Measurements from ENCODE around the gene DNAJC27.
"Not testable (repeated sequence)": the region's sequence is repeated elsewhere in the genome, so short reads cannot be mapped to it uniquely, and the experiment has no call there.

Gene DNAJC27

DNA sequence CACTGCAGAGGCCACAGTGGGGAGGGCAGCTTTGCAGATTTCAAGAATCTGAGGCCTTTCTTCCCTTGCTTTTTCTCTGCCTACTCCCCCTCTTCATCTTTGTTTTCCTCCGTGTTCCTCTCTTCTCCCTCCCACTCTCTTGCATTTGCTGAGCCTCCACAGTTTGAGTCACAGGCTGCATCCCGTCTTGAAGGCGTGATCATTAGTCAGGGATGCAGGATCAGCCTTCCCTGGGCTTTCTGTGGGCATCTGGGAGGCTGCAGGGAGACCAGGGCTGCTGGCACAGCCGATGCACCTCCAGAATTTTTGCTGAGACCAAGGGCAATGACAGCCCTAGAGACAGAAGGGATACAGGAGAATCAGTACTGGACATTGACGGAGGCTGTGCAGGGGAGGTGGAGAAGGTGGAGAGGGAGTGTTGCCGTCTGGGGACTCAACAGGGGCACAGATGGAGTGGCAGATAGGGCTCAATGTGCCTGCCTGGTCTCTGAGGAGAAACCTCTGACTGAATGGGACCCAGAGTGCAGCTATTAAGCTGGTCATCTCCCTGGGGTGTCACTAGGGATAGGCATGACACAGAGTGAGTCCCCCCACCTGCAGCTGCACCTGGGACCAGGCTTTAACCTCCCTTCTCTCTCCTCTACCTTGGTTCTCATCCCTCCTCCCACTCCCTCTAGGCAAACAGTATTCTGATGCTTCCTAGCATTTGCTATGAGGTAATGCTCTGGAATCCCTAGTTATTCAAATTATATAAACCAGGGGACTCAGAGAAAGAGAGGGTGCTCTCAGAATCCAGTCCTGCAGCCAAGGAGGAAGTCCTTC, 29.0 kb upstream of the DNAJC27 start:
- DNase-seq (ENCODE audit: low read depth): no peak
- no peak overlapping the region for H3K4me3 ChIP-seq (ENCODE audit: control insufficient read depth, low read depth, low read length)
- TF ChIP-seq, protein P1, sequence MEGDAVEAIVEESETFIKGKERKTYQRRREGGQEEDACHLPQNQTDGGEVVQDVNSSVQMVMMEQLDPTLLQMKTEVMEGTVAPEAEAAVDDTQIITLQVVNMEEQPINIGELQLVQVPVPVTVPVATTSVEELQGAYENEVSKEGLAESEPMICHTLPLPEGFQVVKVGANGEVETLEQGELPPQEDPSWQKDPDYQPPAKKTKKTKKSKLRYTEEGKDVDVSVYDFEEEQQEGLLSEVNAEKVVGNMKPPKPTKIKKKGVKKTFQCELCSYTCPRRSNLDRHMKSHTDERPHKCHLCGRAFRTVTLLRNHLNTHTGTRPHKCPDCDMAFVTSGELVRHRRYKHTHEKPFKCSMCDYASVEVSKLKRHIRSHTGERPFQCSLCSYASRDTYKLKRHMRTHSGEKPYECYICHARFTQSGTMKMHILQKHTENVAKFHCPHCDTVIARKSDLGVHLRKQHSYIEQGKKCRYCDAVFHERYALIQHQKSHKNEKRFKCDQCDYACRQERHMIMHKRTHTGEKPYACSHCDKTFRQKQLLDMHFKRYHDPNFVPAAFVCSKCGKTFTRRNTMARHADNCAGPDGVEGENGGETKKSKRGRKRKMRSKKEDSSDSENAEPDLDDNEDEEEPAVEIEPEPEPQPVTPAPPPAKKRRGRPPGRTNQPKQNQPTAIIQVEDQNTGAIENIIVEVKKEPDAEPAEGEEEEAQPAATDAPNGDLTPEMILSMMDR (IDR thresholded peaks at IDR 0.05; ENCODE audit: control insufficient read depth, insufficient read depth, low read depth, low read length, missing control alignments): no peak

DNA sequence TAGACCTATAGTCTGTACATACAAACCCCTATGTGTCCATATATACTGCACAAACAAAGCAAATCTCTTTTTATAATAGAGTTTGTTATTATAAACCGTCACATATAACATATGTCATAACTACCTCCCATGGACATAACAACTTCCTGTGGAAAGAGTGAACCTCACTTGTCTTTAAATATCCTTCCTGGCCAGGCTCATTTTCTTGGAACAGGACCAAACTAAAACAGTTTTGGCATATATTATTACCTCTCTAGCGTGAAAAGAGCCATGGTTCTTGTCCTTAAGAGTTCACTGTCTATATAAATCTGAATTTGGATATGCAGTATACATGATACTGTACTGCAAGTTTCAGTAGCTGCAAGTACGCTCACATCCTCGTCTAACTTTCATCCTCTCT, 28.3 kb upstream of the DNAJC27 start:
- DNase-seq (ENCODE audit: low read depth): no peak
- TF ChIP-seq, protein P1 (IDR thresholded peaks at IDR 0.05; ENCODE audit: control insufficient read depth, insufficient read depth, low read depth, low read length, missing control alignments): no peak
- H3K4me3 ChIP-seq (ENCODE audit: control insufficient read depth, low read depth, low read length): no peak overlapping the region

DNA sequence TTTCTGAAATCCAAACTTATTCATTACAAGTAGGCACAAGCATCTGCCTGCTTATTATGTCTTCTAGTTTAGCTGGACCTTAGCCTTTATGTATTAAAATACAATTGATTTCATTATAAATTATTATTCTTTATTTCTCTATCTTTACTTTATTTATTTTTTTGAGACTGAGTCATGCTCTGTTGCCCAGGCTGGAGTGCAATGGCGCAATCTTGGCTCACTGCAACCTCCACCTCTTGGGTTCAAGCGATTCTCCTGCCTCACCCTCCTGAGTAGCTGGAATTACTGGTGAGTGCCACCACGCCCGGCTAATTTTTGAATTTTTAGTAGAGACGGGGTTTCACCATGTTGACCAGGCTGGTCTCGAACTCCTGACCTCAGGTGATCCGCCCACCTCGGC, 27.3 kb upstream of the DNAJC27 start:
- H3K4me3 ChIP-seq (ENCODE audit: control insufficient read depth, low read depth, low read length); DNase-seq (ENCODE audit: low read depth): not testable (repeated sequence)

DNA sequence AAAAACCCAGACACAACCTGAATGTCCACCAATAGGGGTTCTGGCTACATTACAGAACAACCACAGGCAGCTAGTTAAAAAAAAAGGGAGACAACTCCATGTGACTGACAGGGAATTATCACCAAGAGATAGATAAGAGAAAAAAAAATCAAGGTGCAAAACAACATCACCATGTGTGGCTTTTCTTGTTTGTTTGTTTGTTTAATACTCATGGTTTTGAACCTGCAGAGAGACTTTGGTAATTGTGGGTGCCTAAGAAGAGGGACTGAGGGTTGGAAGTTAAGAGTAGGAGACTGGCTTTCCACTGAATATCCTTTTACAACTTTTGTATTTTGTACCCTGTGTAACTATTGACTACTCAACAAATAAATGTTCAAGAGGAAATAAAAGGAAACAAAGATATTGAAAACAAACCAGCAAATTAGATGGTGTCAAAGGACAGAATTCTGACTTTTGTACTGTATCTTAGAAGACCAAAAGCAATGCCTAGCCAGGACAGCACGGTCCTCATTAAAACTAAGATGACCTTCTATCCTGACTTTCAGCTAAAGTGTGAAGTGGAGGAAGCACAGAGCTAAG, 22.5 kb upstream of the DNAJC27 start:
- DNase-seq (ENCODE audit: low read depth): no peak
- H3K4me3 ChIP-seq (ENCODE audit: control insufficient read depth, low read depth, low read length): no peak overlapping the region
- TF ChIP-seq, protein P1 (IDR thresholded peaks at IDR 0.05; ENCODE audit: control insufficient read depth, insufficient read depth, low read depth, low read length, missing control alignments): no peak

DNA sequence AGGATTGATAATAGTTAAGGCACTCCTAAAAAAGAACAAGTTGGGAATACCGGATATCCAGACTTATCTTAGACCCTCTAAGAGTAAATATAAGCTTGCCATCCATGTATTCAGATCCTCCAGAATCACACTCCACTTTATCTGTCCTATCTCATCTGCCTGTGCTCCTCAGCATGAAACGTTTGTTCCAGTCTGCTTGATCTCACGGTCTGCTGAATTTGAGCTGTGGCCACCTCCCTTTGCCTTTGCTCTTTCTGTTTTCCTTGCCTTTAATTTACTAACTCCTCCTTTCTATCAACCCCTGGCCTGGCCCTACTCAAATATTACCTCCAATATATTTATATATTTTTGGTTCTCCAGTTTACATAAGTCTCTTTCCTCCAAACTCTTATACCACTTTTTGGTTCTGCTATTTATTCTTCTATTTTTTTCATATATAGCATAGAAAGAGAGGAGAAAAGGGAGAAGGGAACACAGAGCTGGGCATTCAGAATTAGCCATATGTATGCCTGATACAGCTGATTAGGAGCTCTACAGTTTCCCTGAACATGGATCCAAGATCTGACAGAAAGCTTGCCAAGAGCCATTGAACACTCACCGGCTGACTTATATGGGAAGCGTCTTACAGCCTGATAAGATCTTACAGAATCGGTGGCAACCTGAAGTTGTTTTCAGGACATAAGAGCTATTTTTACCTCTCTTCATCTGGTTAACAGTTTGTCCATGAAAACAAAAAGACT, 21.8 kb upstream of the DNAJC27 start:
- no peak for DNase-seq (ENCODE audit: low read depth)
- H3K4me3 ChIP-seq (ENCODE audit: control insufficient read depth, low read depth, low read length): no peak overlapping the region
- TF ChIP-seq, protein P1 (IDR thresholded peaks at IDR 0.05; ENCODE audit: control insufficient read depth, insufficient read depth, low read depth, low read length, missing control alignments): no peak

DNA sequence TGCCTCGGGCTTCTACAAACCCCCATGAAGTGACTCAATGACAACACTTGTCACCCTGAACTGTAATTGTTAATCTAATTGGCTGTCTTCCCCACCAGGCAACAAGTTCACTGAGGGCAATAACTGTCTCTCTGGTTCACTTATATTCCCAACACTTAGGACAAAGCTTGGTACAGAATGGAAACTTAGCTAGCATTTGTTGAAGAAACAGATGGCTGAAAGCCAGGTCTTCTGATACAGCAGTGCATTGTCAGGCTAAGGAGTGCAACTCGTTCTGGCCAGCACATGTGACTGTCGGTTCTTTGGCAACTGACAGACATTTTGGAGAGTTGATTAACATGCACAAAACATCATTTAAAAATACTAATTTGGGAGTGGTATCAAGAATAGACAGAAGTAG, 14.6 kb upstream of the DNAJC27 start:
- DNase-seq (ENCODE audit: low read depth): no peak
- TF ChIP-seq, protein P1 (IDR thresholded peaks at IDR 0.05; ENCODE audit: control insufficient read depth, insufficient read depth, low read depth, low read length, missing control alignments): no peak
- no peak overlapping the region for H3K4me3 ChIP-seq (ENCODE audit: control insufficient read depth, low read depth, low read length)

DNA sequence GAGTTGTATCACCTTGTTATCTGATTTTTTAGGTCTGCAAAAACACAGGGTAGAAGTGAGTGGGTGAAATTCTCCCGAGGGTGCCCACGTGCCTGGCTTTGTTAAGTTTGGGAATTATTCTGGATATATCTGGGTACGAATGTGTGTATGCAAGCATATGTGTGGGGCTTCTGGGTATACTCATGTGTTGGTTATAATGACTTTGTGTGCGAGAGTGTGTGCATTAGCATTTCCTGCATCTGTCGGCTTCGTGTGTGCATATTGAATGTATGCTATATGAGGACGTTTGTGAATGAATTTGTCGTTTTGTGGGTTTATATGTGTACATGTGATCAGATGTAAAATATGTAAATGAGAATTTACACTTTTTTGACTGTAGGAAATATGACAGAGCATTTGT, 13.8 kb upstream of the DNAJC27 start:
- no peak for DNase-seq (ENCODE audit: low read depth)
- H3K4me3 ChIP-seq (ENCODE audit: control insufficient read depth, low read depth, low read length): no peak overlapping the region
- TF ChIP-seq, protein P1 (IDR thresholded peaks at IDR 0.05; ENCODE audit: control insufficient read depth, insufficient read depth, low read depth, low read length, missing control alignments): no peak

All from AG09309 (cell line).